Common myeloid progenitor, CD34-positive (primary cell): ENCODE measurements around the gene FUT7. TPM values are rescaled to one million over a fixed set of nuclear protein-coding genes. Genes with fewer than 3 reads are reported as not detected.

Experiments
- CTCF ChIA-PET: fragments of 350-600 bp; sonication (Branson Sonifier 250); formaldehyde crosslinking; loops from one replicate; lab custom pipeline; 2021; ENCODE audit warnings: antibody characterized with exemption; lab: Charles Lee
- POLR2A ChIA-PET: fragments of 350-600 bp; sonication (Branson Sonifier 250); formaldehyde crosslinking; loops from one replicate; lab custom pipeline; 2021; ENCODE audit warnings: antibody characterized with exemption; lab: Charles Lee
- DNase-seq, 3 donors: peaks; one replicate each; pipeline versions ENCODE4 v3.0.0 to v3.0.0-alpha.2; 2013
- H3K27ac ChIP-seq, 2 experiments: 1 replicate in 1 of 2; 2 replicates in 1 of 2; pipeline ENCODE4 v1.7.0; 2013; ENCODE audit warnings: inconsistent platforms in 2 of 2, low read length in 2 of 2, mild to moderate bottlenecking in 2 of 2, low read depth in 1 of 2, moderate library complexity in 1 of 2; ENCODE audit not compliant: severe bottlenecking in 2 of 2, insufficient read depth in 1 of 2, poor library complexity in 1 of 2
- H3K27me3 ChIP-seq, 5 experiments: replicated peaks in 2 of 5; 1 replicate in 3 of 5; 2 replicates in 2 of 5; pipeline versions ENCODE4 v1.6.1 to v1.7.0; 2013; ENCODE audit warnings: low read length in 4 of 5, mild to moderate bottlenecking in 2 of 5, moderate library complexity in 2 of 5, inconsistent platforms in 1 of 5; ENCODE audit not compliant: insufficient read depth in 5 of 5, control insufficient read depth in 4 of 5
- H3K36me3 ChIP-seq, 4 experiments: 1 replicate in 2 of 4; 2 replicates in 2 of 4; pipeline versions ENCODE4 v1.6.1 to v1.7.0; 2013; ENCODE audit warnings: low read length in 3 of 4, control low read depth in 1 of 4, mild to moderate bottlenecking in 1 of 4; ENCODE audit not compliant: control insufficient read depth in 4 of 4, insufficient read depth in 4 of 4
- H3K4me1 ChIP-seq, 4 experiments: 1 replicate in 3 of 4; 2 replicates in 1 of 4; pipeline versions ENCODE4 v1.6.1 to v1.7.1; 2013; ENCODE audit warnings: low read length in 3 of 4, mild to moderate bottlenecking in 3 of 4, control low read depth in 1 of 4, inconsistent platforms in 1 of 4, moderate library complexity in 1 of 4; ENCODE audit not compliant: control insufficient read depth in 4 of 4, insufficient read depth in 4 of 4; ENCODE audit errors: control extremely low read depth in 1 of 4
- H3K4me3 ChIP-seq, 7 experiments: 1 replicate in 4 of 7; 2 replicates in 3 of 7; pipeline versions ENCODE4 v1.5.1 to v1.7.0; 2013; ENCODE audit warnings: mild to moderate bottlenecking in 7 of 7, low read length in 6 of 7, moderate library complexity in 6 of 7, inconsistent platforms in 2 of 7, low read depth in 2 of 7, control low read depth in 1 of 7; ENCODE audit not compliant: insufficient read depth in 4 of 7, control insufficient read depth in 1 of 7; ENCODE audit errors: extremely low read depth in 1 of 7
- H3K9me3 ChIP-seq, 5 experiments: 1 replicate in 4 of 5; 2 replicates in 1 of 5; pipeline versions ENCODE4 v1.6.1 to v1.7.1; 2013; ENCODE audit warnings: low read length in 4 of 5, mild to moderate bottlenecking in 2 of 5, inconsistent platforms in 1 of 5, low read depth in 1 of 5, moderate library complexity in 1 of 5; ENCODE audit not compliant: control insufficient read depth in 4 of 5, insufficient read depth in 2 of 5; ENCODE audit errors: control extremely low read depth in 1 of 5
- WGBS: methylation state at CpG from one replicate; pipeline ENCODE4 v1.1.5; 2013; ENCODE audit not compliant: insufficient coverage; 5-methylcytosine and 5-hydroxymethylcytosine counted together
- polyA plus RNA-seq: library from polyadenylated mRNA; unstranded; fragments of 120-200 nt; gene quantifications from one replicate; pipeline ENCODE4 v1.2.1, GENCODE V29; 2013

The FUT7 gene
- polyA plus RNA-seq: 7.8 TPM

GRCh38 chr9:137031904-137032640 is at the start of gene FUT7:
Gene FUT7 (minus strand): TSS chr9:137032088. CDS start chr9:137031991, 97 bp downstream.
- Histone ChIP-seq H3K9me3 (no peaks in the 10 kb centered on the region), H3K27me3 (no peaks in the 10 kb centered on the region), H3K4me1 (peaks cover 0 to 81% (median 78%) of the 10 kb centered on the region in 4 experiments), H3K36me3 (peaks cover 0 to 11% (median 2%) of the 10 kb centered on the region in 4 experiments), H3K4me3 (peak within 1 kb of the TSS in 6 of 7 experiments; percentile 24 to 83 (median 64)), H3K27ac (peak within 1 kb of the TSS; percentile 86 to 87)
- CTCF ChIA-PET: interaction anchor here (1.0 to 4.3 kb wide), 3 partner anchors 28 to 190 kb away, joined by 3 to 34 read pairs (median 5); partner anchors contain the start of gene AJM1
- DNase-seq: peak in 2 of 3 donors; percentile 73 to 76
- POLR2A ChIA-PET: no interaction called here
- WGBS: 43% methylated on average over 11 of the region's 16 CpGs

GRCh38 chr9:137080260-137081122 is 48.6 kb upstream of the FUT7 start:
- H3K36me3 ChIP-seq: peaks cover 0 to 51% (median 28%) of the 10 kb centered on the region in 4 experiments
- peaks cover 0 to 21% (median 20%) of the 10 kb centered on the region in 4 experiments for H3K4me1 ChIP-seq
- no peaks in the 10 kb centered on the region for H3K27me3 ChIP-seq
- 98% methylated on average over 21 of the region's 24 CpGs for WGBS
- H3K27ac ChIP-seq: no peak overlapping the region
- CTCF ChIA-PET: interaction anchor here (1.3 to 2.5 kb wide), 2 partner anchors 10 to 52 kb away, joined by 3 to 10 read pairs; partner anchors contain the start of gene SAPCD2
- no peaks in the 10 kb centered on the region for H3K9me3 ChIP-seq
- DNase-seq: no peak
- no peak overlapping the region for H3K4me3 ChIP-seq
- POLR2A ChIA-PET: interaction anchor here (0.6 kb wide), 1 partner anchor 22 kb away, joined by 3 read pairs; no protein-coding TSS in a partner anchor

DNA sequence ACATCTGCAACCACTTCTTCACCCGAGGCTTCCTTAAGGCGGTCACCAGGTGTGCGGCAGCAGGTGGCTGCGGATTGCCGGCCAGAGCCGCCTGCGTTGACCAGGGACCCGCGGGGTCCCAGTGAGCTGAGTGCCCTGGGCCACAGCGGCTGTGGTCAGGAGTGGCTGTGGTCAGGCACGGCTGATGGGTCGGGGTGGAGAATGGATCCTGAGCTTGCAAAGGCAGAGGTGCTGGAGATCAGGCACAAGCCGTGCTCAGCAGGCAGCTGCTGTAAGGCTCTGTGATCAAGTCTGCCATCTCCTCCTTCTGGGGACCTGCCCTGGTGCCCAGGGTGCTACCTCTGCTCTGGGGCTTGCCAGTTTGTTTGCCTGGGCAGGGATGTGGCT is 47.5 kb upstream of the FUT7 start:
- ChIA-PET POLR2A (no interaction called here), CTCF (no interaction called here)
- Histone ChIP-seq H3K36me3 (peaks cover 0 to 51% (median 28%) of the 10 kb centered on the region in 4 experiments), H3K27me3 (no peaks in the 10 kb centered on the region), H3K4me1 (peaks cover 0 to 17% (median 16%) of the 10 kb centered on the region in 4 experiments), H3K27ac (no peak overlapping the region), H3K4me3 (no peak overlapping the region), H3K9me3 (no peaks in the 10 kb centered on the region)
- 92% methylated on average over 13 of the region's 13 CpGs for WGBS
- no peak for DNase-seq

- DNase-seq: no peak
- WGBS: 93% methylated on average over 41 of the region's 51 CpGs
- peaks cover 0 to 17% (median 16%) of the 10 kb centered on the region in 4 experiments for H3K4me1 ChIP-seq
- H3K36me3 ChIP-seq: peaks cover 0 to 49% (median 27%) of the 10 kb centered on the region in 4 experiments
- H3K27ac ChIP-seq: no peak overlapping the region
- ChIA-PET POLR2A (no interaction called here), CTCF (interaction anchor here (2.8 kb wide), 1 partner anchor 11 kb away, joined by 11 read pairs; no protein-coding TSS in a partner anchor)
- no peaks in the 10 kb centered on the region for H3K9me3 ChIP-seq
- H3K27me3 ChIP-seq: no peaks in the 10 kb centered on the region
- peak overlapping the region in 4 of 7 experiments; percentile 59 to 86 (median 76) for H3K4me3 ChIP-seq
Measured at GRCh38 chr9:137078701-137079400, 47.0 kb upstream of the FUT7 start.

DNA sequence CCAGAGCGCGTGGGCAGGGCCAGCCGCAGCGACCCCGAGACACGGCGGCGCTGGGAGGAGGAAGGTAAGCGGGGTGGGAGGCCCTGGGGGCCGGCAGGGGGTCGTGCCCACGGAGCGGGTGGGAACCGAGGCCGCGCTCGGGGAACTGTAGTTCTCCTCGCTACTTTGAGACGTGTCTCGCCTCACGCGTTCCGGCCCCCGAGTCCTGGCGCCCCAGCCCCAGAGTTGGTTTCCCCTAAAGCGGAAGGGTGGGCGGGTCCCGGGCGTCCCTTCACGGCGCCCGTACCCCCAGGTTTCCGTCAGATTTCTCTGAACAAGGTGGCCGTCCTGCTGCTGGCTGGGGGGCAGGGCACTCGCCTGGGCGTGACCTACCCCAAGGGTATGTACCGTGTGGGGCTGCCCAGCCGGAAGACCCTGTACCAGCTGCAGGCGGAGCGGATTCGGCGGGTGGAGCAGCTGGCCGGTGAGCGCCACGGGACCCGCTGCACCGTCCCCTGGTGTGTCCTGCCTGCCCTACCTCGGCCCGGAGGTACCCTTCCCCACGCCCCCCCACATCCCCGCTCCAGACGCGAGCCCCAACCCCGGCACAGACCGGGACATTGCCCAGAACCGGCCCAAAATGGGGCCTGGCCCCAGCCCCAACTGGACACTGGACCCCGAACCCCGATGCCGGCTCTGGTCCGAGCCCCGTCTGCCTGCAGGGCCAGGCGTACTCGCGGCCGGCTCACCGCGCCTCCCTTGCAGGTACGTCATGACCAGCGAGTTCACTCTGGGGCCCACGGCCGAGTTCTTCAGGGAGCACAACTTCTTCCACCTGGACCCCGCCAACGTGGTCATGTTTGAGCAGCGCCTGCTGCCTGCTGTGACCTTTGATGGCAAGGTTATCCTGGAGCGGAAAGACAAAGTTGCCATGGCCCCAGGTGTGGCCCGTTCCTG is 46.1 kb upstream of the FUT7 start:
- Histone ChIP-seq H3K4me3 (peak overlapping the region; percentile 59 to 86 (median 68)), H3K36me3 (peaks cover 0 to 41% (median 21%) of the 10 kb centered on the region in 4 experiments), H3K27me3 (no peaks in the 10 kb centered on the region), H3K9me3 (no peaks in the 10 kb centered on the region), H3K27ac (no peak overlapping the region), H3K4me1 (peaks cover 0 to 25% (median 17%) of the 10 kb centered on the region in 4 experiments)
- POLR2A ChIA-PET: interaction anchor here (0.5 kb wide), 1 partner anchor 306 kb away, joined by 6 read pairs; no protein-coding TSS in a partner anchor
- DNase-seq: peak in 2 of 3 donors; percentile 48 to 61
- CTCF ChIA-PET: interaction anchor here (0.9 to 2.8 kb wide), 2 partner anchors 10 to 12 kb away, joined by 3 to 11 read pairs; no protein-coding TSS in a partner anchor
- 23% methylated on average over 68 of the region's 76 CpGs for WGBS
